ENCODE data around the gene CXADR.

- no peak for TF ChIP-seq SP1 (IDR thresholded peaks at IDR 0.05)
- no peak for TF ChIP-seq RXRA (IDR thresholded peaks at IDR 0.05)
Observed at GRCh38 chr21:17514124-17514845, 1.4 kb downstream of the CXADR start.
